HEK293 (cell line): ENCODE data around the gene AJM1.
A peak's percentile ranks its signal among the peaks of the same experiment; 100 is the strongest.

Experiments
- CTCF ChIA-PET: fragments of 350-600 bp; formaldehyde crosslinking; extraction: SDS; loops from one replicate; lab custom pipeline; 2021; ENCODE audit warnings: antibody characterized with exemption; lab: Yijun Ruan, JAX
- POLR2A ChIA-PET: fragments of 300-600 bp; formaldehyde crosslinking; extraction: SDS; loops from one replicate; lab custom pipeline; 2020; ENCODE audit warnings: antibody characterized with exemption, inconsistent platforms; lab: Yijun Ruan, JAX
- H3K27ac ChIP-seq: fragments of 200-500 bp; sonication (Bioruptor generic); 2 replicates; pipeline ENCODE4 v1.5.1; 2014; ENCODE audit warnings: low read depth, low read length, control low read depth, inconsistent platforms; ENCODE audit errors: extremely low read depth
- H3K36me3 ChIP-seq, 2 experiments: fragments of 200-500 bp in 1 of 2; sonication (Bioruptor generic) in 1 of 2; 1 replicate in 1 of 2; 2 replicates in 1 of 2; pipeline ENCODE4 v1.5.1; 2014 to 2017; ENCODE audit warnings: inconsistent platforms in 2 of 2, low read length in 2 of 2; ENCODE audit not compliant: control insufficient read depth in 2 of 2, insufficient read depth in 1 of 2
- H3K4me1 ChIP-seq: fragments of 200-500 bp; sonication (Bioruptor generic); 2 replicates; pipeline ENCODE4 v1.5.1; 2014; ENCODE audit warnings: mild to moderate bottlenecking, low read length, inconsistent platforms; ENCODE audit not compliant: control insufficient read depth, insufficient read depth
- H3K4me3 ChIP-seq: 2 replicates; pipeline ENCODE4 v1.5.1; 2011; ENCODE audit warnings: low read depth, mild to moderate bottlenecking, control low read depth, low read length, moderate library complexity
- H3K9me3 ChIP-seq: fragments of 200-500 bp; sonication (Bioruptor generic); 2 replicates; pipeline ENCODE4 v1.5.1; 2014; ENCODE audit warnings: low read depth, low read length, inconsistent platforms; ENCODE audit not compliant: control insufficient read depth, insufficient read depth
- GLI2 ChIP-seq: fragments of 450-650 bp; formaldehyde crosslinking; IDR thresholded peaks from 2 replicates; pipeline ENCODE4; 2017; ENCODE audit warnings: missing biosample characterization, missing genetic modification characterization, low read depth, borderline replicate concordance
- KLF1 ChIP-seq: fragments of 450-650 bp; formaldehyde crosslinking; IDR thresholded peaks from 2 replicates; pipeline ENCODE4 v1.5.1; 2016; ENCODE audit warnings: missing biosample characterization, missing genetic modification characterization
- MEIS1 ChIP-seq: sonication (generic); formaldehyde crosslinking; IDR thresholded peaks from 2 replicates; pipeline ENCODE4 v1.8.1; 2022; ENCODE audit warnings: missing genetic modification reagents, mild to moderate bottlenecking, borderline replicate concordance
- PRDM1 ChIP-seq: fragments of 450-650 bp; formaldehyde crosslinking; IDR thresholded peaks from 2 replicates; pipeline ENCODE4; 2016; ENCODE audit warnings: missing biosample characterization, missing genetic modification characterization
- SALL2 ChIP-seq: fragments of 450-650 bp; formaldehyde crosslinking; IDR thresholded peaks from 2 replicates; pipeline ENCODE4 v1.5.0; 2017; ENCODE audit warnings: missing biosample characterization, mild to moderate bottlenecking, missing genetic modification characterization, borderline replicate concordance
- SP3 ChIP-seq: fragments of 450-650 bp; formaldehyde crosslinking; IDR thresholded peaks from 2 replicates; pipeline ENCODE4 v1.5.1; 2016; ENCODE audit warnings: missing biosample characterization, missing genetic modification characterization
- ZBTB1 ChIP-seq: fragments of 450-650 bp; formaldehyde crosslinking; IDR thresholded peaks from 2 replicates; pipeline ENCODE4 v1.5.1; 2016; ENCODE audit warnings: missing biosample characterization, missing genetic modification characterization
- ZBTB17 ChIP-seq: fragments of 450-650 bp; formaldehyde crosslinking; IDR thresholded peaks from 2 replicates; pipeline ENCODE4 v1.5.1; 2016; ENCODE audit warnings: missing biosample characterization, missing genetic modification characterization
- ZBTB8A ChIP-seq: fragments of 450-650 bp; formaldehyde crosslinking; IDR thresholded peaks from 2 replicates; pipeline ENCODE4 v1.5.1; 2016; ENCODE audit warnings: missing biosample characterization, missing genetic modification characterization
- ZNF10 ChIP-seq: fragments of 450-650 bp; formaldehyde crosslinking; IDR thresholded peaks from 2 replicates; pipeline ENCODE4 v1.5.1; 2017; ENCODE audit warnings: missing biosample characterization, missing genetic modification characterization
- ZNF148 ChIP-seq: fragments of 450-650 bp; formaldehyde crosslinking; IDR thresholded peaks from 2 replicates; pipeline ENCODE4 v1.5.0; 2017; ENCODE audit warnings: missing biosample characterization, missing genetic modification characterization, borderline replicate concordance
- ZNF157 ChIP-seq: fragments of 450-650 bp; formaldehyde crosslinking; IDR thresholded peaks from 2 replicates; pipeline ENCODE4 v1.5.1; 2016; ENCODE audit warnings: missing biosample characterization, missing genetic modification characterization
- ZNF169 ChIP-seq: fragments of 450-650 bp; formaldehyde crosslinking; IDR thresholded peaks from 2 replicates; pipeline ENCODE4 v1.5.1; 2016; ENCODE audit warnings: missing biosample characterization, missing genetic modification characterization
- ZNF18 ChIP-seq: fragments of 450-650 bp; formaldehyde crosslinking; IDR thresholded peaks from 2 replicates; pipeline ENCODE4 v1.5.1; 2016; ENCODE audit warnings: missing biosample characterization, missing genetic modification characterization
- ZNF221 ChIP-seq: fragments of 450-650 bp; formaldehyde crosslinking; IDR thresholded peaks from 2 replicates; pipeline ENCODE4 v1.5.1; 2017; ENCODE audit warnings: missing biosample characterization, missing genetic modification characterization, borderline replicate concordance
- ZNF274 ChIP-seq, 2 experiments: fragments of 200-500 bp in 1 of 2; fragments of 450-650 bp in 1 of 2; sonication (Bioruptor generic) in 1 of 2; formaldehyde crosslinking in 1 of 2; IDR thresholded peaks; 2 replicates each; pipeline versions ENCODE4 v1.5.1 to v1.6.1; 2014 to 2016; ENCODE audit warnings: borderline replicate concordance in 1 of 2, inconsistent platforms in 1 of 2, low read length in 1 of 2, missing biosample characterization in 1 of 2, missing genetic modification characterization in 1 of 2
- ZNF366 ChIP-seq: fragments of 450-650 bp; formaldehyde crosslinking; conservative IDR thresholded peaks from 2 replicates; pipeline ENCODE4 v1.5.1; 2016; ENCODE audit warnings: missing biosample characterization, missing genetic modification characterization
- ZNF449 ChIP-seq: fragments of 450-650 bp; formaldehyde crosslinking; IDR thresholded peaks from 2 replicates; pipeline ENCODE4 v1.5.1; 2017; ENCODE audit warnings: missing biosample characterization, mild to moderate bottlenecking, missing genetic modification characterization, moderate library complexity
- ZNF488 ChIP-seq: fragments of 450-650 bp; formaldehyde crosslinking; IDR thresholded peaks from 2 replicates; pipeline ENCODE4 v1.5.1; 2016; ENCODE audit warnings: missing biosample characterization, missing genetic modification characterization
- ZNF513 ChIP-seq: fragments of 450-650 bp; IDR thresholded peaks from 2 replicates; pipeline ENCODE4 v1.5.1; 2018; ENCODE audit warnings: missing biosample characterization, missing genetic modification characterization
- ZSCAN5A ChIP-seq: fragments of 450-650 bp; formaldehyde crosslinking; IDR thresholded peaks from 2 replicates; pipeline ENCODE4 v1.5.1; 2016; ENCODE audit warnings: missing biosample characterization, missing genetic modification characterization

Gene AJM1

GRCh38 chr9:136846376-136847087 is 4.3 kb downstream of the AJM1 start:
- ChIA-PET POLR2A (interaction anchor here (1.1 to 2.0 kb wide), 5 partner anchors 10 to 56 kb away, joined by 3 to 17 read pairs (median 6); partner anchors contain the start of gene TRAF2), CTCF (interaction anchor here (2.3 kb wide), 1 partner anchor 183 kb away, joined by 11 read pairs; no protein-coding TSS in a partner anchor)
- TF ChIP-seq ZNF366 (tag by site-specific recombination) (no peak), ZBTB1 (tag by site-specific recombination) (no peak), ZNF513 (no peak), ZNF274 (IDR thresholded peaks at IDR 0.05; ENCODE audit: low read length) (no peak), ZNF274 (tag by site-specific recombination; IDR thresholded peaks at IDR 0.05; ENCODE audit: borderline replicate concordance) (no peak), ZNF449 (tag by site-specific recombination) (no peak), MEIS1 (CRISPR knock-in tag) (no peak), PRDM1 (tag by site-specific recombination) (no peak), ZNF488 (no peak), ZNF221 (tag by site-specific recombination) (no peak), ZNF157 (no peak), ZNF169 (tag by site-specific recombination) (no peak), ZBTB8A (tag by site-specific recombination) (no peak)
- peaks cover 0 to 21% of the 10 kb centered on the region in 2 experiments; a peak in 1 of 3 replicates for H3K36me3 ChIP-seq
- 0 out of 2 replicates have a peak, but pooled peaks cover 5% of the 10 kb centered on the region for H3K4me1 ChIP-seq
- H3K9me3 ChIP-seq = no peaks in the 10 kb centered on the region
- H3K27ac ChIP-seq = no peak overlapping the region
- H3K4me3 ChIP-seq = no peak overlapping the region

GRCh38 chr9:136847088-136847825 is 5.0 kb downstream of the AJM1 start:
- H3K4me3 ChIP-seq = peak overlapping the region; percentile 57
- ChIA-PET CTCF (interaction anchor here (0.5 to 2.3 kb wide), 3 partner anchors 72 to 188 kb away, joined by 3 to 11 read pairs (median 11); no protein-coding TSS in a partner anchor), POLR2A (interaction anchor here (0.6 to 2.0 kb wide), 16 partner anchors 9 to 393 kb away, joined by 3 to 17 read pairs (median 3); partner anchors contain the start of genes EDF1, PAXX, TRAF2 and TUBB4B)
- H3K4me1 ChIP-seq = 0 out of 2 replicates have a peak, but pooled peaks cover 4% of the 10 kb centered on the region
- no peaks in the 10 kb centered on the region for H3K9me3 ChIP-seq
- peak overlapping the region; percentile 94; the same call in 1 of the 2 replicates for H3K27ac ChIP-seq
- peaks cover 0 to 26% of the 10 kb centered on the region in 2 experiments; a peak in 1 of 3 replicates for H3K36me3 ChIP-seq
- no peak for TF ChIP-seq SP3 (tag by site-specific recombination)
- peak; percentile 79; the same call in 1 of the 2 replicates for TF ChIP-seq ZBTB17
- TF ChIP-seq KLF1 = peak; percentile 63
- no peak for TF ChIP-seq ZNF10
- TF ChIP-seq ZNF148 (tag by site-specific recombination) = no peak
- TF ChIP-seq ZSCAN5A (tag by site-specific recombination) = no peak
- no peak for TF ChIP-seq ZNF18 (tag by site-specific recombination)
- no peak for TF ChIP-seq SALL2 (tag by site-specific recombination)
- TF ChIP-seq GLI2 (tag by site-specific recombination) = no peak
